ENCODE measurements around the gene BTBD3. TPM values are rescaled to one million over a fixed set of nuclear protein-coding genes. Genes with fewer than 3 reads are reported as not detected.
A peak's percentile ranks its signal among the peaks of the same experiment; 100 is the strongest.

The BTBD3 gene
- total RNA-seq, 1 experiment from 2014 or later: 38.5 TPM

DNA sequence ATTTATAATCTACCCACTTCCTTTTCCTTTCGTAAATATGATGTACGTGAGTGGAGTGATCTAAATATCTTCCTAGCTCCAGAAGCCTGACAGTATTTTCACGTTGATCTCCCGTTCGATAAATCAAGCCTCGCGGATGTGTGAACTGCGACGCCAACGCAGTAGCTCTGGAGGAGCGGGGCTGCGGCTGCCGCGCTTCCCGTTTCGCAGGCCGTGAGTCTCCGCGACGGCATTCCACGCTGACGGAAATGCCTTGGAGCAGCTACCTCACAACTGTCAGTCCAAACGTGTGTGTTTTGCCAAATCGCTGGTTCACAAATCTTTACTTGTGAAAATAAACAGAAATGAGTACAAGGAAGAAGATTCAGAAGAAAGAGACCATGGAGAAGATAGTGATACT, 41.2 kb downstream of the BTBD3 start:
- CTCF ChIA-PET: interaction anchor here (0.5 to 1.6 kb wide), 5 partner anchors 54 to 399 kb away, joined by 3 to 4 read pairs (median 3); no protein-coding TSS in a partner anchor
- Mint-ChIP-seq H3K9me3 (peaks cover 17% of the 10 kb centered on the region), H3K27ac (no peak overlapping the region), H3K4me3 (no peak overlapping the region), H3K36me3 (peaks cover 9% of the 10 kb centered on the region), H3K27me3 (ENCODE audit: low read depth) (peaks cover 9% of the 10 kb centered on the region), H3K4me1 (peaks cover 4% of the 10 kb centered on the region; the same call in 1 of the 2 replicates)
- ATAC-seq: no peak
- POLR2A ChIA-PET: no interaction called here
- DNase-seq (ENCODE audit: low spot score): no peak
- TF ChIP-seq CREM (CRISPR knock-in tag; IDR thresholded peaks at IDR 0.05) (no peak), AR (CRISPR knock-in tag; IDR thresholded peaks at IDR 0.05) (no peak), TEAD4 (CRISPR knock-in tag; IDR thresholded peaks at IDR 0.05) (no peak), FOXJ3 (CRISPR knock-in tag; IDR thresholded peaks at IDR 0.05; ENCODE audit: borderline replicate concordance) (no peak), IRF2 (CRISPR knock-in tag; IDR thresholded peaks at IDR 0.05; ENCODE audit: borderline replicate concordance, low read depth) (no peak), ZNF121 (CRISPR knock-in tag; IDR thresholded peaks at IDR 0.05) (no peak), KAT7 (CRISPR knock-in tag; IDR thresholded peaks at IDR 0.05; ENCODE audit: borderline replicate concordance) (no peak)
- TF ChIP-seq, protein P1, sequence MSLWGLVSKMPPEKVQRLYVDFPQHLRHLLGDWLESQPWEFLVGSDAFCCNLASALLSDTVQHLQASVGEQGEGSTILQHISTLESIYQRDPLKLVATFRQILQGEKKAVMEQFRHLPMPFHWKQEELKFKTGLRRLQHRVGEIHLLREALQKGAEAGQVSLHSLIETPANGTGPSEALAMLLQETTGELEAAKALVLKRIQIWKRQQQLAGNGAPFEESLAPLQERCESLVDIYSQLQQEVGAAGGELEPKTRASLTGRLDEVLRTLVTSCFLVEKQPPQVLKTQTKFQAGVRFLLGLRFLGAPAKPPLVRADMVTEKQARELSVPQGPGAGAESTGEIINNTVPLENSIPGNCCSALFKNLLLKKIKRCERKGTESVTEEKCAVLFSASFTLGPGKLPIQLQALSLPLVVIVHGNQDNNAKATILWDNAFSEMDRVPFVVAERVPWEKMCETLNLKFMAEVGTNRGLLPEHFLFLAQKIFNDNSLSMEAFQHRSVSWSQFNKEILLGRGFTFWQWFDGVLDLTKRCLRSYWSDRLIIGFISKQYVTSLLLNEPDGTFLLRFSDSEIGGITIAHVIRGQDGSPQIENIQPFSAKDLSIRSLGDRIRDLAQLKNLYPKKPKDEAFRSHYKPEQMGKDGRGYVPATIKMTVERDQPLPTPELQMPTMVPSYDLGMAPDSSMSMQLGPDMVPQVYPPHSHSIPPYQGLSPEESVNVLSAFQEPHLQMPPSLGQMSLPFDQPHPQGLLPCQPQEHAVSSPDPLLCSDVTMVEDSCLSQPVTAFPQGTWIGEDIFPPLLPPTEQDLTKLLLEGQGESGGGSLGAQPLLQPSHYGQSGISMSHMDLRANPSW (CRISPR knock-in tag; conservative IDR thresholded peaks at IDR 0.05; ENCODE audit: low read depth): no peak
- TF ChIP-seq, protein P2, sequence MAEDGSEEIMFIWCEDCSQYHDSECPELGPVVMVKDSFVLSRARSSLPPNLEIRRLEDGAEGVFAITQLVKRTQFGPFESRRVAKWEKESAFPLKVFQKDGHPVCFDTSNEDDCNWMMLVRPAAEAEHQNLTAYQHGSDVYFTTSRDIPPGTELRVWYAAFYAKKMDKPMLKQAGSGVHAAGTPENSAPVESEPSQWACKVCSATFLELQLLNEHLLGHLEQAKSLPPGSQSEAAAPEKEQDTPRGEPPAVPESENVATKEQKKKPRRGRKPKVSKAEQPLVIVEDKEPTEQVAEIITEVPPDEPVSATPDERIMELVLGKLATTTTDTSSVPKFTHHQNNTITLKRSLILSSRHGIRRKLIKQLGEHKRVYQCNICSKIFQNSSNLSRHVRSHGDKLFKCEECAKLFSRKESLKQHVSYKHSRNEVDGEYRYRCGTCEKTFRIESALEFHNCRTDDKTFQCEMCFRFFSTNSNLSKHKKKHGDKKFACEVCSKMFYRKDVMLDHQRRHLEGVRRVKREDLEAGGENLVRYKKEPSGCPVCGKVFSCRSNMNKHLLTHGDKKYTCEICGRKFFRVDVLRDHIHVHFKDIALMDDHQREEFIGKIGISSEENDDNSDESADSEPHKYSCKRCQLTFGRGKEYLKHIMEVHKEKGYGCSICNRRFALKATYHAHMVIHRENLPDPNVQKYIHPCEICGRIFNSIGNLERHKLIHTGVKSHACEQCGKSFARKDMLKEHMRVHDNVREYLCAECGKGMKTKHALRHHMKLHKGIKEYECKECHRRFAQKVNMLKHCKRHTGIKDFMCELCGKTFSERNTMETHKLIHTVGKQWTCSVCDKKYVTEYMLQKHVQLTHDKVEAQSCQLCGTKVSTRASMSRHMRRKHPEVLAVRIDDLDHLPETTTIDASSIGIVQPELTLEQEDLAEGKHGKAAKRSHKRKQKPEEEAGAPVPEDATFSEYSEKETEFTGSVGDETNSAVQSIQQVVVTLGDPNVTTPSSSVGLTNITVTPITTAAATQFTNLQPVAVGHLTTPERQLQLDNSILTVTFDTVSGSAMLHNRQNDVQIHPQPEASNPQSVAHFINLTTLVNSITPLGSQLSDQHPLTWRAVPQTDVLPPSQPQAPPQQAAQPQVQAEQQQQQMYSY (CRISPR knock-in tag; IDR thresholded peaks at IDR 0.05): no peak
- TF ChIP-seq, protein P3, sequence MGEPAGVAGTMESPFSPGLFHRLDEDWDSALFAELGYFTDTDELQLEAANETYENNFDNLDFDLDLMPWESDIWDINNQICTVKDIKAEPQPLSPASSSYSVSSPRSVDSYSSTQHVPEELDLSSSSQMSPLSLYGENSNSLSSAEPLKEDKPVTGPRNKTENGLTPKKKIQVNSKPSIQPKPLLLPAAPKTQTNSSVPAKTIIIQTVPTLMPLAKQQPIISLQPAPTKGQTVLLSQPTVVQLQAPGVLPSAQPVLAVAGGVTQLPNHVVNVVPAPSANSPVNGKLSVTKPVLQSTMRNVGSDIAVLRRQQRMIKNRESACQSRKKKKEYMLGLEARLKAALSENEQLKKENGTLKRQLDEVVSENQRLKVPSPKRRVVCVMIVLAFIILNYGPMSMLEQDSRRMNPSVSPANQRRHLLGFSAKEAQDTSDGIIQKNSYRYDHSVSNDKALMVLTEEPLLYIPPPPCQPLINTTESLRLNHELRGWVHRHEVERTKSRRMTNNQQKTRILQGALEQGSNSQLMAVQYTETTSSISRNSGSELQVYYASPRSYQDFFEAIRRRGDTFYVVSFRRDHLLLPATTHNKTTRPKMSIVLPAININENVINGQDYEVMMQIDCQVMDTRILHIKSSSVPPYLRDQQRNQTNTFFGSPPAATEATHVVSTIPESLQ (CRISPR knock-in tag; IDR thresholded peaks at IDR 0.05): no peak

- TF ChIP-seq, protein P4, sequence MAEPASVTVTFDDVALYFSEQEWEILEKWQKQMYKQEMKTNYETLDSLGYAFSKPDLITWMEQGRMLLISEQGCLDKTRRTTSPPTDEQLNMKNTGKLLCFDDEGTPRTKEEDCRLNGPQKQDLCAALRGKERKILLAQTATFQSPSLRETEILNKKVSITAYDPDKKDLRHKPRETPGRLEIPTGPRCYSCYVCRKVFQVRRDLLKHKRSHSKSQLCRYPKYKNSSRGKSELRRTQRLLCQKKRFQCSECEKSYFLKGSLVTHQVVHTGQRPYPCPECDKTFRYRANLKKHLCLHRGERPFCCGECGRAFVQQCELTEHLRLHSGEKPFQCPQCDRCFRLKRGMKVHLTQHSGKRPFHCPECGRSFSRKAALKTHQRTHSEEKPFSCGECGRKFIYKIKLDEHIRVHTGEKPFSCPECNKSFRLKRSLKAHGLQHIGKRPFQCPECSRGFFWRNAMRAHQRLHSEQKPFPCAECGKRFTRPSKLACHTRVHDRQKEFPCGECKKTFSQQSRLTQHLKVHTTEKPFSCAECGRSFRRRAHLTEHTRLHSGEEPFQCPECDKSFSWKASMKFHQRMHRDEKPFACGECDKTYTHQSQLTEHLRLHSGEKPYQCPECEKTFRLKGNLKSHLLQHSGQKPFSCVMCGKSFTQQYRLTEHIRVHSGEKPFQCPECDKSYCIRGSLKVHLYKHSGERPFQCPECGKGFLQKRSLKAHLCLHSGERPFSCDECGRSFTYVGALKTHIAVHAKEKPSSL (CRISPR knock-in tag; conservative IDR thresholded peaks at IDR 0.05): no peak
- TF ChIP-seq ZNF396 (CRISPR knock-in tag; IDR thresholded peaks at IDR 0.05; ENCODE audit: borderline replicate concordance) (no peak), AR (CRISPR knock-in tag; IDR thresholded peaks at IDR 0.05) (no peak), ZNF121 (CRISPR knock-in tag; IDR thresholded peaks at IDR 0.05) (no peak), CBFB (CRISPR knock-in tag; IDR thresholded peaks at IDR 0.05; ENCODE audit: low read depth) (no peak)
- TF ChIP-seq, protein P5, sequence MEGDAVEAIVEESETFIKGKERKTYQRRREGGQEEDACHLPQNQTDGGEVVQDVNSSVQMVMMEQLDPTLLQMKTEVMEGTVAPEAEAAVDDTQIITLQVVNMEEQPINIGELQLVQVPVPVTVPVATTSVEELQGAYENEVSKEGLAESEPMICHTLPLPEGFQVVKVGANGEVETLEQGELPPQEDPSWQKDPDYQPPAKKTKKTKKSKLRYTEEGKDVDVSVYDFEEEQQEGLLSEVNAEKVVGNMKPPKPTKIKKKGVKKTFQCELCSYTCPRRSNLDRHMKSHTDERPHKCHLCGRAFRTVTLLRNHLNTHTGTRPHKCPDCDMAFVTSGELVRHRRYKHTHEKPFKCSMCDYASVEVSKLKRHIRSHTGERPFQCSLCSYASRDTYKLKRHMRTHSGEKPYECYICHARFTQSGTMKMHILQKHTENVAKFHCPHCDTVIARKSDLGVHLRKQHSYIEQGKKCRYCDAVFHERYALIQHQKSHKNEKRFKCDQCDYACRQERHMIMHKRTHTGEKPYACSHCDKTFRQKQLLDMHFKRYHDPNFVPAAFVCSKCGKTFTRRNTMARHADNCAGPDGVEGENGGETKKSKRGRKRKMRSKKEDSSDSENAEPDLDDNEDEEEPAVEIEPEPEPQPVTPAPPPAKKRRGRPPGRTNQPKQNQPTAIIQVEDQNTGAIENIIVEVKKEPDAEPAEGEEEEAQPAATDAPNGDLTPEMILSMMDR (IDR thresholded peaks at IDR 0.05): no peak
- Mint-ChIP-seq H3K4me1 (peaks cover 8% of the 10 kb centered on the region; the same call in 1 of the 2 replicates), H3K27ac (no peak overlapping the region), H3K36me3 (no peaks in the 10 kb centered on the region), H3K27me3 (ENCODE audit: low read depth) (no peaks in the 10 kb centered on the region), H3K4me3 (no peak overlapping the region), H3K9me3 (peaks cover 16% of the 10 kb centered on the region)
- CTCF ChIA-PET: interaction anchor here (1.0 to 1.3 kb wide), 2 partner anchors 53 to 287 kb away, joined by 3 to 4 read pairs; no protein-coding TSS in a partner anchor
- ATAC-seq (peak; percentile 63), DNase-seq (ENCODE audit: low spot score) (no peak)
- POLR2A ChIA-PET: no interaction called here
Measured at GRCh38 chr20:11965602-11966001, 47.9 kb downstream of the BTBD3 start.
